ENCODE measurements around the gene FRMD3.

Gene FRMD3

DNA sequence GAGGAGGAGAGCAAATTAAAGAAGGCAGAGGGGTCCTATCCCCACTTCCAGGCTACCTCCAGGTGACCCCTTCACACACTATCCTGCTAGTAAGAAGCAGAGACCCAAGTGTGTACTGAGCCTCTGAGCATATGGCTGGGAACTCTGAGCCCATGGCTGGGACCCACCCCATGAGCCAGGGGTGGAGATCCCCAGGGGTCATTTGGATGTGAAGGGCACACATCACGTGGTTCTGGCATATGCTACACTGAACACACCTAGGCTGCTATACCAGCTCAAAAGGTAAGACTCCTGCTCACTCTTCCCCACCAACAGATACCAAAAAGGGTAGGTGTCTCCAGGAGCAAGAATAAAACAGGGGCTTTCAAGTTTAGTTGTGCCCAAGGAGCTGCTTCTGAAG lies 149.9 kb downstream of the FRMD3 start:
- TF ChIP-seq, protein P1, sequence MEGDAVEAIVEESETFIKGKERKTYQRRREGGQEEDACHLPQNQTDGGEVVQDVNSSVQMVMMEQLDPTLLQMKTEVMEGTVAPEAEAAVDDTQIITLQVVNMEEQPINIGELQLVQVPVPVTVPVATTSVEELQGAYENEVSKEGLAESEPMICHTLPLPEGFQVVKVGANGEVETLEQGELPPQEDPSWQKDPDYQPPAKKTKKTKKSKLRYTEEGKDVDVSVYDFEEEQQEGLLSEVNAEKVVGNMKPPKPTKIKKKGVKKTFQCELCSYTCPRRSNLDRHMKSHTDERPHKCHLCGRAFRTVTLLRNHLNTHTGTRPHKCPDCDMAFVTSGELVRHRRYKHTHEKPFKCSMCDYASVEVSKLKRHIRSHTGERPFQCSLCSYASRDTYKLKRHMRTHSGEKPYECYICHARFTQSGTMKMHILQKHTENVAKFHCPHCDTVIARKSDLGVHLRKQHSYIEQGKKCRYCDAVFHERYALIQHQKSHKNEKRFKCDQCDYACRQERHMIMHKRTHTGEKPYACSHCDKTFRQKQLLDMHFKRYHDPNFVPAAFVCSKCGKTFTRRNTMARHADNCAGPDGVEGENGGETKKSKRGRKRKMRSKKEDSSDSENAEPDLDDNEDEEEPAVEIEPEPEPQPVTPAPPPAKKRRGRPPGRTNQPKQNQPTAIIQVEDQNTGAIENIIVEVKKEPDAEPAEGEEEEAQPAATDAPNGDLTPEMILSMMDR (IDR thresholded peaks at IDR 0.05; ENCODE audit: extremely low read depth, missing control alignments): no peak
- no peak for DNase-seq (ENCODE audit: low spot score)

DNA sequence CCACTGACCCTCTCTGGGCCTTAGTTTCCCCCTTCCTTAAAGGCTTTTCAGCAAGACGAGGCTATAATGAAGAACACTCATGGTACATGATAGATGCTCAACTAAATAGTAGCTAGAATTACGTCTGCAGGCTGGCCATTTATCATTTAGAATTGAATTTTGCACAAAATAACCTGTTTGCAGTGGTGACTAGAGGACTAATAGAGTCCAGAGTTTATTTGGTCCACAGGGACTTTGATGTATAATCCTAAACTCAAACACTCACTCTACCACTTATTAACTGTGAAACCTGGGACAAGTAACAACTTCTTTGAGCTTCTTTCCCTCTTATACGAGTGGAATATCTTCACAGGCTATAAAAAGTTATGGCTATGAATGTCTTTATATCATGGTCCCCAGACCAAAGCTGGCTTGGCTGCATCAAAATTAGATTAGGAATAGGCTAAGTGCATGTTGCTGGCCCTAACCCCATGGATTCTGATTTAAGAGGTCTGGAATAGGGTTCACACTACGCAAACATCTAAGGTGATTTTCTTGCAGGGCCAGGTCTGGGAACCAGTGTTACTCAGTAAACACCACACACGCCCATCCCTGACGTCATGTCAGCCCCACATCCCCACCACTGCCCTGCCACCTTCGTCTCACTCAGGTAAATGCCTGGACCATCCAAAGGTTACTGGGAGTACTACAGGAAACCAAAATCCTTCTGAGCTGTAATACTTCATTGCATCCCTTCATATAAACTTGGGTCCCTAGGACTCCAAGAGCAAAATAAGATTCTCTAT lies 150.6 kb downstream of the FRMD3 start:
- no peak for DNase-seq (ENCODE audit: low spot score)
- TF ChIP-seq, protein P1 (IDR thresholded peaks at IDR 0.05; ENCODE audit: extremely low read depth, missing control alignments): no peak

DNA sequence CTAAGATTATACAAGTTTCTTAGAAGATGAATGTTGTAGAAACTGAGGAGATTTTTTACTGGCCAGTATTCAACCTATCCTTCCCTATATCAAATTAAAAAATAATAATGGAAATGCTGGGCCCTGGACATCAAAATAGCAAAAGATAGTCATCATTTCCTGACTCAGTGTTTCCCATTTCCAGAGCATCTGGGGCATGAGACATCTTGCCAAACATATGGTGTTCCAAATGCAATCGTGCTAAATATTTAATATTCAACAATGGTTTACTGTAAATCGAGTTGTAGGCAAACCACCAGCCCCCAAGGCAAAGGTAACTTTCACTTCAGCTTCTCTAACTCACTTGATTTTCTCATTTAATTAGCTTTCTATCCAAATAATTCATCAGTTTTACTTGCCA lies 152.9 kb downstream of the FRMD3 start:
- no peak for DNase-seq (ENCODE audit: low spot score)
- TF ChIP-seq, protein P1 (IDR thresholded peaks at IDR 0.05; ENCODE audit: extremely low read depth, missing control alignments): no peak

DNA sequence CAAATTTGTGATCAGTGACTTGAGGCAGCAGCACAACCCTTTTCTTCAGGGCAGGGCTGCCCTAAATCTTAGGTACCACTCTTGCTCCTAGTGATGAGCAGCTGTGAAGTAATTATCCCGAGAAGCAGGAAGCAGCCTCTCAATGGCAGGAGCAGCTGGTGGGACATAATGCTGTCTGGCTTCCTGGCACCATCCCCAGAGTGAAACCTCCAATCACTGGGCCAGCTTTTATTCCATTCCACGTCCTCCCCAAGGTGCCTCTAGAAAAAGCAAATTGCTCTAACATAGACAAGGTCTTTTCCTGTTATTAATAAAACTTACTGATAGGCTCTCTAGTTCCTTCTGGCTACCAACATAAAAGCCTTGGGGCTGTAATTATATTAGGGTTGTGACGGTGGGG lies 154.0 kb downstream of the FRMD3 start:
- DNase-seq (ENCODE audit: low spot score): no peak

DNA sequence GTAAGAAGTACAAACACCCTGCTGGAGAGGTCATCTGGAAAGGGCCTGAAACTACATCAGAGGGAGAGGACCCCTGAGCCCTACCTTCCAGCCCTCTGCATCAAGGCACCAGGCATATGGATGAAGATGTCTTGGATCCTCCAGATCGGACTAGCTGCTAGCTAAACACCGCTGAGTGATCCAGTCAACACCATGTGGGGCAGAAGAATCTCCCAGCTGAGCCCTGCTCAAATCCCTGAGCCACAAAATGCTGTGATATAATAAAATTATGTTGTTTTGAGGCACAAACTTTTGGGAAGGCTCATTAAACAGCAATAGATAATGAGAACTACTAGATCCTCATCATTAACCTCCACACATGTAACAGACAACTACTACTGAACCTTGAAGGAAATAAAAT lies 155.2 kb downstream of the FRMD3 start:
- TF ChIP-seq, protein P1 (IDR thresholded peaks at IDR 0.05; ENCODE audit: extremely low read depth, missing control alignments): no peak

More for the DNA sequence above, 154.0 kb downstream of the FRMD3 start:
- TF ChIP-seq, protein P1 (IDR thresholded peaks at IDR 0.05; ENCODE audit: extremely low read depth, missing control alignments): no peak

DNA sequence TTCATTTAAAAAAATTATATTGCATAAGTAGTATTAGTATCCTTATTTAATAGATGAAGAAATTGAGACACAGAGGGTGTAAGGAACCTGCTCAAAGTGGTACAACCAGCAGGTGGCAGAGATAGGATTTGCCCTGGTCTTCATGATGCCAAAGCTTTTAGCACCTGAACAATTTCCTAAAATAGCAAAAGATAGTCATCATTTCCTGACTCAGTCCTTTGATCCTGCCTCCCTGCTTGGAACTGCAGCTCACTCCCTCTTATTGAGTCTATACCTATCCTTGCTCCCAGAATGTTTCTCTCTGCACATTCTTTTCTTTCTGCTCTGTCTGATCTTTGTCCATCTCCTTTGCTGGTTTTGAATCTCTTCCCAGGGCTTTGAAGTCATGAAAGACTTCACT lies 155.8 kb downstream of the FRMD3 start:
- DNase-seq (ENCODE audit: low spot score): no peak
- TF ChIP-seq, protein P1 (IDR thresholded peaks at IDR 0.05; ENCODE audit: extremely low read depth, missing control alignments): no peak

More for the DNA sequence above, 155.2 kb downstream of the FRMD3 start:
- DNase-seq (ENCODE audit: low spot score): no peak

DNA sequence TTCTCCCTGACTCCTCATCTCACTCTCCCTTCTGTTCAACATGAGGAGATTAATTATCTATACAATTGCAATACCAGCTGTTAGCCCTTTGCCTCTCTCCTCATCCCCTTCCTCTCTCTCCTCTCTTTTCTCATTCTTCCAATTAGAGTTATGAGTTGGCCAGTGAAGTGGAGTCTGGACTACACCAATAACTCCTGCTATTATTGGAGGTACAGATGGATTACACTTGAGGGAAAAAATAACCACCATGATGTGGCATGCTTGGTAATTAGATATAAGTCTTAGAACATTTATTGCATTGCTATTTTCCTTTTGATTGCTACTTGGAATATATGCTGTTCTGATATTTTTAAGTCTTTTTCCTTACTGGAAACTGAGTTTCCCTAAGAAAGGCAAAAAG lies 159.2 kb downstream of the FRMD3 start:
- no peak for DNase-seq (ENCODE audit: low spot score)
- TF ChIP-seq, protein P1 (IDR thresholded peaks at IDR 0.05; ENCODE audit: extremely low read depth, missing control alignments): no peak

All from GM20000 (cell line).